Ovary (tissue), 9 donors: ENCODE results near the gene PXYLP1. TPM values are rescaled to one million over a fixed set of nuclear protein-coding genes. Genes with fewer than 3 reads are reported as not detected.
A peak's percentile ranks its signal among the peaks of the same experiment; 100 is the strongest.

ENCODE experiments used
- DNase-seq, 5 donors: peaks; one replicate each; pipeline ENCODE4 v3.0.0-alpha.2; 2019 to 2020
- H3K27ac ChIP-seq, 2 donors: fragments of 200-600 bp; one replicate each; pipeline versions ENCODE4 v1.5.1 to v1.8.0; 2019 to 2022
- H3K27me3 ChIP-seq: fragments of 200-600 bp; one replicate; pipeline ENCODE4 v1.8.0; 2022
- H3K36me3 ChIP-seq: fragments of 200-600 bp; sonication (generic); one replicate; pipeline ENCODE4 v1.5.1; 2019
- H3K4me1 ChIP-seq: one replicate; pipeline ENCODE4 v1.8.1; 2013; ENCODE audit warnings: mild to moderate bottlenecking, moderate library complexity; ENCODE audit not compliant: insufficient read depth
- H3K4me3 ChIP-seq: fragments of 200-600 bp; sonication (generic); one replicate; pipeline ENCODE4 v1.5.1; 2017
- H3K9me3 ChIP-seq, 2 donors: fragments of 200-600 bp in 1 of 2; sonication (generic) in 1 of 2; one replicate each; pipeline versions ENCODE4 v1.5.1 to v1.8.1; 2013 to 2019; ENCODE audit warnings: mild to moderate bottlenecking in 1 of 2, moderate library complexity in 1 of 2
- EP300 ChIP-seq: sonication (generic); formaldehyde crosslinking; IDR thresholded peaks from one replicate; pipeline ENCODE4 v1.6.1; 2017; ENCODE audit warnings: antibody characterized with exemption
- POLR2A ChIP-seq: fragments of 450-650 bp; IDR thresholded peaks from one replicate; pipeline ENCODE4 v1.6.1; 2017; ENCODE audit warnings: antibody characterized with exemption, mild to moderate bottlenecking, moderate library complexity
- whole genome bisulfite sequencing, 3 donors: extraction: QIAGEN DNeasy Blood & Tissue Kit in 1 of 3; methylation state at CpG; one replicate each; pipeline versions ENCODE4 v1.1.5 to v1.1.7; 2013 to 2017; 5-methylcytosine and 5-hydroxymethylcytosine counted together
- intact Hi-C, 4 donors: fragments of 100-400 bp; cut with DNase I; formaldehyde crosslinking; loops; one replicate each; pipeline versions ENCODE4 v1.11.0 to v1.15.1; 2022 to 2023
- polyA plus RNA-seq, 2 donors: library from polyadenylated mRNA; stranded (reverse); fragments of 200-250 nt in 1 of 2; fragments of 350-450 nt in 1 of 2; fragmentation: Illumina TruSeq in 1 of 2; extraction: RNeasy Lipid Tissue Mini Kit (QIAGEN cat#74804) in 1 of 2; gene quantifications; one replicate each; pipeline ENCODE4 v1.2.3, GENCODE V29; 2013 to 2014
- total RNA-seq, 7 donors: library from RNA; depleted of rRNA in 2 of 7; stranded (reverse); fragments of >200 nt in 2 of 7; fragmentation: NEBNext Ultra II Directional in 3 of 7; extraction: Animal tissue kit (Norgen Biotek cat#: 25700) in 3 of 7; gene quantifications; one replicate each; pipeline versions ENCODE4 v1.1.0 to v1.2.4, GENCODE V29; 2016 to 2023
- TF ChIP-seq, protein P1 (sequence below), 3 donors: fragments of 450-650 bp in 2 of 3; fragments of 200-600 bp in 1 of 3; IDR thresholded peaks; one replicate each; pipeline versions ENCODE4 v1.5.1 to v1.8.0; 2016 to 2022; ENCODE audit warnings: antibody characterized with exemption in 3 of 3, mild to moderate bottlenecking in 1 of 3
- donor health status: DM: no; HTN: no; CAD: no; lungs with moderate emphysema.
- donor health status: DM: no; HTN: no; CAD: no.
- donor health status: Bipolar disorder and iron deficiency.
- donor health status: DM: yes; HTN: yes; CAD: no.
- donor health status: DM: no; HTN: no; CAD: no.
- donor health status: DM: yes; HTN: yes; CAD: no.

PXYLP1 gene
- total and polyA plus RNA-seq, 9 donors: 6.5 to 23.0 (median 15.7) TPM

DNA sequence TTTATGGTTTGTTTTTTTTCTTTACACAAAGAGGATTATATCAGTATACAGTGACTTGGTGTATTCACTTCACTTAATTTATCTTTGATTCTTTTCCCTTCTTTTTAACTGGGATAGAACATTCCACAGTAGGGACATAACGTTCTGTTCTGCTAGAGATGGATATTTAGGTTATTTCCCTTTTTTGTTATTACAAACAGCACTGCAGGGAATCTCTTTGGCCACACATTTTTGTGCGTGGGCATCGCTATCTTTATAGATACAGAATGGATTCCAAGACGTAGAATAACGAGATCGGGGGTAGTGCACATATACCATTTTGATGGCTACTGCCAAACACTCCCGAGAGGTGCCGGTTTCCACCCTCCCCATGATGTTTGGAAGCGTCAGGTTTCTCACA is 44.8 kb downstream of the PXYLP1 start:
- intact Hi-C loops: no loop called here
- Histone ChIP-seq H3K9me3 (no peaks in the 10 kb centered on the region), H3K27me3 (no peaks in the 10 kb centered on the region), H3K27ac (no peak overlapping the region), H3K36me3 (no peaks in the 10 kb centered on the region), H3K4me1 (peaks cover 1% of the 10 kb centered on the region), H3K4me3 (no peak overlapping the region)
- no peak for TF ChIP-seq POLR2A
- no peak for TF ChIP-seq EP300
- TF ChIP-seq, protein P1, sequence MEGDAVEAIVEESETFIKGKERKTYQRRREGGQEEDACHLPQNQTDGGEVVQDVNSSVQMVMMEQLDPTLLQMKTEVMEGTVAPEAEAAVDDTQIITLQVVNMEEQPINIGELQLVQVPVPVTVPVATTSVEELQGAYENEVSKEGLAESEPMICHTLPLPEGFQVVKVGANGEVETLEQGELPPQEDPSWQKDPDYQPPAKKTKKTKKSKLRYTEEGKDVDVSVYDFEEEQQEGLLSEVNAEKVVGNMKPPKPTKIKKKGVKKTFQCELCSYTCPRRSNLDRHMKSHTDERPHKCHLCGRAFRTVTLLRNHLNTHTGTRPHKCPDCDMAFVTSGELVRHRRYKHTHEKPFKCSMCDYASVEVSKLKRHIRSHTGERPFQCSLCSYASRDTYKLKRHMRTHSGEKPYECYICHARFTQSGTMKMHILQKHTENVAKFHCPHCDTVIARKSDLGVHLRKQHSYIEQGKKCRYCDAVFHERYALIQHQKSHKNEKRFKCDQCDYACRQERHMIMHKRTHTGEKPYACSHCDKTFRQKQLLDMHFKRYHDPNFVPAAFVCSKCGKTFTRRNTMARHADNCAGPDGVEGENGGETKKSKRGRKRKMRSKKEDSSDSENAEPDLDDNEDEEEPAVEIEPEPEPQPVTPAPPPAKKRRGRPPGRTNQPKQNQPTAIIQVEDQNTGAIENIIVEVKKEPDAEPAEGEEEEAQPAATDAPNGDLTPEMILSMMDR (IDR thresholded peaks at IDR 0.05): no peak
- WGBS, 3 donors: 11 to 16% (median 12%) methylated on average over 9 of the region's 9 CpGs
- no peak for DNase-seq

DNA sequence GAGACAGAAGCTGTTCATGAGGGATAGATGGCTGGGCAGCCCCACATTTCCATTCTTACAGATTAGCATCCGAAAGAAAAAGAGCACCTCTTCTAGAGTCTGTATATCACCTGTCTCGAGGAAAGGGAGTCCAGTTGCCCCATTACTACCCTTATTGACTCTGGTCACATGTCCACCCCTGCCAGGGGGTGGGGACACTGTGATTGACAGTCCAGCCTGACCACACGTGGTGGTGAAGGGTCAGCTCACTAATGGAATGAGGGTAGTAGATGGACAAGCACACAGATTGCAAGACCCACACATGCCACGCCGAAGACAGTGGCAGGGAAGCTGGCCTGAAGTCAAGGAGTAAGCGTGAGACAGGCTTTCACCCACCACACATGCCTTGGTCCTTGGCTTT is 45.8 kb downstream of the PXYLP1 start:
- Histone ChIP-seq H3K36me3 (no peaks in the 10 kb centered on the region), H3K9me3 (no peaks in the 10 kb centered on the region), H3K4me3 (no peak overlapping the region), H3K4me1 (peaks cover 1% of the 10 kb centered on the region), H3K27ac (no peak overlapping the region), H3K27me3 (no peaks in the 10 kb centered on the region)
- intact Hi-C loops: no loop called here
- WGBS, 3 donors: 75 to 84% (median 79%) methylated on average over 6 of the region's 6 CpGs
- DNase-seq: no peak
- TF ChIP-seq EP300 (no peak), POLR2A (no peak)
- TF ChIP-seq, protein P1 (IDR thresholded peaks at IDR 0.05): no peak

DNA sequence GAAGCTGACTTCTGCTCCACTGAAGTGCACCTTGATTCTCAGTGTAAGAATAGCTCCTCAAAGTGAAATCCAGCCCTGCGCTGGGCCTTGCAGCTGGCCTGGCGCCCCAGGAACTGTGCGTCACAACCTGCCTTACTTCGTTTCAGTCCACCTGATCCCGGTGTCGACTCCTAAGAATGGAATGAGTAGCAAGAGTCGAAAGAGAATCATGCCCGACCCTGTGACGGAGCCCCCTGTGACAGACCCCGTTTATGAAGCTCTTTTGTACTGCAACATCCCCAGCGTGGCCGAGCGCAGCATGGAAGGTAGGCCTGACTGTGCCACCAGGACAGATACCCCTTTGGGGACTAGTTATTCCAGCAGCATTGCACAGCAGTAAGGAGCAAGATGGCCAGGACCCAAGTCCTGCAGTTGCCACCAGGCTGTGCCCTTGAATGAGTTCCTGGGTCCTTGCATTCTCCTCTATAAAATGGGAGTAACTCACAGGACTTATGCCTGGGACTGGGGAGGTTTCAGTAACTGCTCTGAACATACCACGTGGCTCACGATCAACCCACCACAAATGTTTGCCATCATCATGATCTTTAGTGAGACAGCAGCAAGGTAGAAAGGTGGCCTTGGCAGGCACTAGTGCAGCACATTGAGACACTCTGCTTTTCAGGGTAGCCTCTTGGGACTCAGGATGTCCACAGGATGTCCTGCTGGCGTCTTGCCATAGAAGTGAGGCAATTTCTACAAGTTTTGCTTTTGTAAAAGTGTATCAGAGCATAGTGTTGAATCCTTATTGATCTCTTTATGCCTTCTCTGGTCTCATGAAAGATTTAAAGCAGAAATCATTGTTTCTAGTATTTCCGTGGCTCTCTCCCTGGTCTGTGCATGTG is 46.8 kb downstream of the PXYLP1 start:
- WGBS, 3 donors: 91 to 97% (median 93%) methylated on average over 17 of the region's 17 CpGs
- Histone ChIP-seq H3K27ac (no peak overlapping the region), H3K4me3 (no peak overlapping the region)

DNA sequence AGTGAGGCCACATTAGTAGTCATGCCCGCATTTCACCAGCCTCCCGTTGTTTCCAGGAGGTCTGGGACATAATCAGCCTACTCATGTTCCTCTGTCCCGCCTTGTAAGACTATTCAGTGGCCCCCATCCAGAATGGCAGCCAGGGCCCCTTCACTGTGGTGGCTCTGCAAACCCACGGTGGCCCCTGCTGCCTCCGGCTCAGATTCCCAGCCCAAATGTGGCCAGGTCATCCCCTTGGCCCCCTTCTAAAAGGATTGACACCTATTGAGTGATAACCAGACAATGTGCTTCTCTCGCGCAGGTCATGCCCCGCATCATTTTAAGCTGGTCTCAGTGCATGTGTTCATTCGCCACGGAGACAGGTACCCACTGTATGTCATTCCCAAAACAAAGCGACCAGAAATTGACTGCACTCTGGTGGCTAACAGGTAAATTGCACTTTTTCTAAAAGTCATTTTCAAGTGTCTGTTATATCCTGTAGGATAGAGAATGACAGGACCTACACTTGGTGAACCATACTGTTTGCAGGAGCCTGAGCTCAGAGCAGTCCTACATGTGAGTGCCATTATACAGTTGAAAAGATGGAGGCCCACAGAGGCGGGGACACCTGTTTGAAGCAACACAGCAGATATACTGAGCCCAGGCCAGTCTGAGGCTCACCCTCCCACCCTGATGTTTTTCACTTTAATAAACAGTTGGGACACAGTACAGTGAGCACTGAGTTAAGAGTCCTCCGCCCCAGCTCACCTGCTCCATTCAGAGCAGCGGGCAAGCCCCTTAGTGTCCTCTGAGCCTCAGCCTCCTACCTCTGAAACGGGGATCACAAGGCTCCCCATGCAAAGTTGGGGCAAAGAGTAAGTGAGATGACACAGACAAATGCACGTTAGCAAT is 47.7 kb downstream of the PXYLP1 start:
- H3K36me3 ChIP-seq: no peaks in the 10 kb centered on the region
- H3K9me3 ChIP-seq: no peaks in the 10 kb centered on the region
- no peak overlapping the region for H3K4me3 ChIP-seq
- no peak overlapping the region for H3K27ac ChIP-seq
- no peak for DNase-seq
- 64 to 77% (median 74%) methylated on average over 16 of the region's 16 CpGs for WGBS, 3 donors
- no peak for TF ChIP-seq POLR2A
- TF ChIP-seq EP300: no peak
- H3K4me1 ChIP-seq: peaks cover 1% of the 10 kb centered on the region
- H3K27me3 ChIP-seq: no peaks in the 10 kb centered on the region
- intact Hi-C loops: no loop called here

More for the DNA sequence above, 46.8 kb downstream of the PXYLP1 start:
- no peaks in the 10 kb centered on the region for H3K9me3 ChIP-seq
- intact Hi-C loops: no loop called here
- no peaks in the 10 kb centered on the region for H3K36me3 ChIP-seq
- TF ChIP-seq, protein P1 (IDR thresholded peaks at IDR 0.05): no peak
- TF ChIP-seq POLR2A (no peak), EP300 (no peak)
- H3K4me1 ChIP-seq: peaks cover 1% of the 10 kb centered on the region
- H3K27me3 ChIP-seq: no peaks in the 10 kb centered on the region
- DNase-seq: peak in 2 of 5 donors; percentile 31 to 54
